Activated naive CD4-positive, alpha-beta T cell treated with anti-CD3 and anti-CD28 coated beads for 36 hours (primary cell): Measurements from ENCODE around the gene NECTIN3. TPM values are rescaled to one million over a fixed set of nuclear protein-coding genes. Genes with fewer than 3 reads are reported as not detected.
A peak's percentile ranks its signal among the peaks of the same experiment; 100 is the strongest.

ENCODE experiments used
- CTCF ChIA-PET: fragments of 350-600 bp; sonication (Branson Sonifier 250); formaldehyde crosslinking; loops from one replicate; lab custom pipeline; 2021; ENCODE audit warnings: antibody characterized with exemption; lab: Charles Lee
- DNase-seq: peaks from one replicate; pipeline ENCODE4 v3.0.0-alpha.2; 2020
- H3K27ac Mint-ChIP-seq: one replicate; pipeline ENCODE4 v1.8.0; 2021; ENCODE audit warnings: mild to moderate bottlenecking, mixed read lengths
- H3K27me3 Mint-ChIP-seq: one replicate; pipeline ENCODE4 v1.8.0; 2021; ENCODE audit warnings: low read depth, mixed read lengths
- H3K36me3 Mint-ChIP-seq: one replicate; pipeline ENCODE4 v1.8.0; 2021; ENCODE audit warnings: low read depth, mixed read lengths
- H3K4me1 Mint-ChIP-seq: one replicate; pipeline ENCODE4 v1.8.0; 2021; ENCODE audit warnings: low read depth, mixed read lengths
- H3K4me3 Mint-ChIP-seq: one replicate; pipeline ENCODE4 v1.8.0; 2021; ENCODE audit warnings: mild to moderate bottlenecking, moderate library complexity, mixed read lengths
- H3K9me3 Mint-ChIP-seq: one replicate; pipeline ENCODE4 v1.8.0; 2021; ENCODE audit warnings: mixed read lengths
- intact Hi-C: fragments of 100-400 bp; cut with micrococcal nuclease; formaldehyde crosslinking; loops from one replicate; pipeline ENCODE4 v1.15.1; 2023
- total RNA-seq, 2 experiments: library from RNA; stranded (reverse); gene quantifications; one replicate each; pipeline ENCODE4 v1.2.3, GENCODE V29; 2021

NECTIN3 gene
- total RNA-seq, 2 experiments from 2014 or later, result 3.0 to 3.5 TPM

DNA sequence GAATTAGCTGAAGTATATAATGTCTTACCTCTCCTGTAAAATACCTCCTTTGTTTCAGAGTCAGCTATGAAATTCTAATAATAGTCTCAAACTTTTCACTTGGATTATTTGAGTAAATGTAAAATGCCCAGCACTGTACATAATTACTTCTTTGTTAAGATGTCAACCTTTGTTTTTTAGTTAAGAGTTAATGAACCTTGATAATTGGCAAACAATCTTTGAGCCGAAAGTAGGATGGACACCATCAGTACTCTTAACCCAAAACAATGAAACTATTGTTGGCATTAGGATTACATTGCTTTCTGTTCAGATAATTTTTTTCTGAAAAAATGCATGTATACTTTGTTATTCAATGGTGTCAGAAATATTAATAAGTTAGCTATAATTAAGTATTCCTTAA is 3.0 kb upstream of the NECTIN3 start:
- intact Hi-C loops, result no loop called here
- Mint-ChIP-seq H3K36me3 (no peaks in the 10 kb centered on the region), H3K27me3 (peaks cover 22% of the 10 kb centered on the region), H3K4me3 (no peak overlapping the region), H3K4me1 (peaks cover 23% of the 10 kb centered on the region), H3K27ac (no peak overlapping the region), H3K9me3 (no peaks in the 10 kb centered on the region)
- CTCF ChIA-PET, result no interaction called here
- no peak for DNase-seq

DNA sequence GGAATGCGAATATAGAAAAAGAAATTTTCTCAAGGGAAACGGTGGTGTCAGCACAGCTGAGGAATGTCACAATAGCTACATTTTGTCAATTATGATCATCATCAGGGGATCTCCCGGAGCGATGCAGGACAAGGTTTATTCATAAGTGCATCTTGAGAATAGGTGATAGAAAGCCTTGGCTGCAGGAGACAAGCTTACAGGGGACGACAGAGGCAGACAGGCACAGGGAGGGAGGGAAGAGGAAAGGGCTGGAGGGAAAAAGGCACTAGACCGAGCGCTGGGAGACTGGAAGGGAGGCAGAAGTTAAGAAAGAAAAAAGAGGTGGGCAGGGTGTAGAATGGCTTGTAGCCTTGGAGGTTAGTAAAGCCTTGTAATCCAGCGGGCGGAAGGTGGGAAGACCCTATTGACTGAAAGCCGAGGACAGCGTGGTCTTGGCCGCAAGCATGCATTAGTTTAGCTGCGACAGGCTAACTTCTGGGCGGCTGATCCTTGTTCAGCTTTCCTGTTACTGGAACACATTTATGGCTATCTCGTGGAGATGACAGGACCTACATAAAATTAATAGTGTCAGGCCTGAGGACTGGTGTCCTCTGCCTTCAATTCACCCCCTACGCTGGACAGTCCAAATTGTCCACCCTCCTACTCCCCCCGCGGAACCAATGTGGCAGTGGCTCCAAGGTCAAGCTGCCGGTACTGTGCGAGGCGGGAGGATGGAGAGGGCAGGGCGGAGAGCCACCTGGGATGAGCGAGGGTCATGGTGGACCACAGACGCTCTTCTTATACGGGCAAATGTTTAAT is 1.4 kb upstream of the NECTIN3 start:
- intact Hi-C loops, result loop anchor here (2.0 to 10.0 kb wide), 9 partner anchors 187 to 1795 kb away; partner anchors contain the start of genes ABHD10 and CD96
- H3K27me3 Mint-ChIP-seq, result peaks cover 37% of the 10 kb centered on the region
- CTCF ChIA-PET, result interaction anchor here (0.7 to 1.4 kb wide), 2 partner anchors 10 to 12 kb away, joined by 3 read pairs; no protein-coding TSS in a partner anchor
- DNase-seq, result peak; percentile 18
- no peak overlapping the region for H3K27ac Mint-ChIP-seq
- no peaks in the 10 kb centered on the region for H3K9me3 Mint-ChIP-seq
- H3K4me3 Mint-ChIP-seq, result peak overlapping the region; percentile 85
- peaks cover 24% of the 10 kb centered on the region for H3K4me1 Mint-ChIP-seq
- H3K36me3 Mint-ChIP-seq, result no peaks in the 10 kb centered on the region

DNA sequence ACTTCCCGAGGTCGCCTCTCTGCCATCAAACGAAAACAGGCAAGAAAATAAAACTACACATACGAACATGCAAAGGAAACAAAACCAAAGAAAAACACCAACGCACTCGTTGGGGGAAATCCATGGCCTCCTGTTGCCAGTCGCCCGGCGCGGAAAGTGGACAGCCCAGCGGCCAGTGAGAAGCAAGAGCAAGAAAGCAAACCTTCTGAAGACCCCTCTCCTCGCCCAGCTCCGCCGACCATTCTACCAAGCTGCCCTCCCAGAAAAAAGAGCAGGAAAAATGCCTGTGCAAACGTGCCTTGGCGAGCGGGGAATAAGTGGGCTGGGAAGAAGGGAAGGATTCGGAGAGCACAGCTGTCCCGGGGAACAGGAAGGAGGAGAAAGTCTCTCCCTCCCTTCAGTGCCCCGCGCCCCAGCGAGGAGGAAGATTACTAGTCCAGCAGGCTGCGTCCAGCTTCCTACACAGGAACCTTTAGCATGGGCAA is 802 bp upstream of the NECTIN3 start:
- Mint-ChIP-seq H3K27ac (peak overlapping the region; percentile 27), H3K27me3 (peaks cover 40% of the 10 kb centered on the region), H3K36me3 (no peaks in the 10 kb centered on the region), H3K4me1 (peaks cover 24% of the 10 kb centered on the region), H3K9me3 (no peaks in the 10 kb centered on the region), H3K4me3 (peak overlapping the region; percentile 85)
- peak; percentile 41 for DNase-seq
- CTCF ChIA-PET, result interaction anchor here (0.7 kb wide), 1 partner anchor 270 kb away, joined by 3 read pairs; no protein-coding TSS in a partner anchor
- intact Hi-C loops, result loop anchor here (2.0 to 10.0 kb wide), 9 partner anchors 186 to 1796 kb away; partner anchors contain the start of genes ABHD10 and CD96

DNA sequence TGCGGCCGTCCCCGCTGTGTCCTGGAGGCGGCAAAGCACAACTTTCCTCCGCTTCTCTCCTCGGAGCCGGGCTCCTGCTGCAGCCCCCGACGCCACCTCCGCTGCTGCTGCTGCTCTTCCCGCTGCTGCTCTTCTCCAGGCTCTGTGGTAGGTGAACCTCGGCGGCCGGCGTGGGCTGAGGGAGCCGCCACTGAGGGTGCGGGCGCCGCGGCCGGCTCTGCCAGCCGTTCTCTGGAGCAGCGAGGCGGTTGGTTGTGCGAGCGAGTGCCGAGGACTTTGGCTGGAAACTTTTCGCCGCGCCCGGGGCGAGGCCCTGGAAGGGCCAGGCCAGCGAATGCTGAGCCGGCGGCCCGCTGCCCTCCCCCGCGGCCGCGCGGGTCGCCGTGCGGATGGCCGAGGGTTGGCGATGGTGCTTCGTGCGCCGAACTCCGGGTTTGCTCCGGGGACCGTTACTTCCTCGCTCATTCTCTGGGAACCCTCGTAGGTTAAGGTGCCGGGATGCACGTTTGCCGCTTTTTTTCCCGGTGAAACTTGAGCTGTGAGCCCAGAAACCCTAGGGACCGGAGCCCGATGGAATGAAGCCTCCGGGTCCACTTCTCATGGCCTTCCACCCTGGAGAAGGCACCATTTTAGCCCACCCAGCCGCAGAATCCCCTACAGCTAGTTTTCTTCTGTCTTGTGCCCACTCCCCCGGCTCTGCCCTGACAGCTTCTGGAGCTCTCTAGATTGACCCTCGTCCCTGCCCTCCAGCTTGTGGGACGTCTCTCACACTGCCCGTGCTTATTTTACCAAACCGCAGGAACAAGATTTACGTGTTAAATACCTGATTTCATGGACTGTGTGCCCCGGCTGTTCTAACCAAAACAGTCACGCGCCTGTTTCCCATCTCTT is 660 bp downstream of the NECTIN3 start:
- Mint-ChIP-seq H3K9me3 (no peaks in the 10 kb centered on the region), H3K36me3 (no peaks in the 10 kb centered on the region), H3K27me3 (peaks cover 40% of the 10 kb centered on the region), H3K27ac (no peak overlapping the region), H3K4me1 (peaks cover 24% of the 10 kb centered on the region), H3K4me3 (peak overlapping the region; percentile 85)
- DNase-seq, result peak; percentile 20
- CTCF ChIA-PET, result no interaction called here
- intact Hi-C loops, result loop anchor here (5.0 to 10.0 kb wide), 6 partner anchors 185 to 1797 kb away; partner anchors contain the start of gene ABHD10

DNA sequence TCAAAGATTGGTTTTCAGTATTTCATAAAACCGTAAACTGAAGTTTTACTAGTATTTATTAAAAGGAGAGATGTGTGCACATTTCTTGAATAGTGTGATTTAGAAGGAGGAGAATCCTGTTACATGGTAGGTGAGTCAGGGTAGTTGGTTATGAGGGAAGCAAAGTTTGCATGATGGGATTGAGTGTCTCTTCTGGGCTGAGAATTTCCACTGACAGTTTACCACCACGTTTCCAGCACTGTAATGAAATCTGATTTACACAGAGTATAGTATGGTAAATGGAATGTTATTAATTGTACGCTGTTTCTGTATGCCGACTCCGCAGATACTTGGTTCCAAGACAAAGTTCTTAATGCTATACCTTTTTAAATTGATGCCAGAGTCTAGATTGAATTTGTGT is 1.6 kb downstream of the NECTIN3 start:
- H3K9me3 Mint-ChIP-seq, result no peaks in the 10 kb centered on the region
- CTCF ChIA-PET, result interaction anchor here (1.2 kb wide), 1 partner anchor 10 kb away, joined by 3 read pairs; no protein-coding TSS in a partner anchor
- intact Hi-C loops, result loop anchor here (5.0 to 10.0 kb wide), 6 partner anchors 184 to 1798 kb away; partner anchors contain the start of gene ABHD10
- no peaks in the 10 kb centered on the region for H3K36me3 Mint-ChIP-seq
- H3K27ac Mint-ChIP-seq, result no peak overlapping the region
- H3K4me1 Mint-ChIP-seq, result peaks cover 24% of the 10 kb centered on the region
- H3K4me3 Mint-ChIP-seq, result peak overlapping the region; percentile 85
- peaks cover 41% of the 10 kb centered on the region for H3K27me3 Mint-ChIP-seq
- DNase-seq, result no peak

DNA sequence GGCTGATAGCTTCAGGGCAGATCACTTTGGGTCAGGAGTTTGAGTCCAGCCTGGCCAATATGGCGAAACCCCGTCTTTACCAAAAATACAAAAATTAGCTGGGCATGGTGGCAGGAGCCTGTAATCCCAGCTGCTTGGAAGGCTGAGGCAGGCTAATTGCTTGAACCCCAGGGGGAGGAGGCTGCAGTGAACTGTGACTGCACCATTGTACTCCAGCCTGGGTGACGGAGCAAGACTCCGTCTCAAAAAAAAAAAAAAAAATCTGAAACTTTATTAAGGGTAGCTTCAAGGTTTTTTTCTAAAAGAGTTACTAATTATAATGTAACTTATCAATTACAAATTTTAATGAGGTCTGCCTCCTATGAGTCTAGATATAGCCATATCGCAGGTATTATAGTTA is 5.1 kb downstream of the NECTIN3 start:
- Mint-ChIP-seq H3K9me3 (no peaks in the 10 kb centered on the region), H3K36me3 (no peaks in the 10 kb centered on the region), H3K27me3 (peaks cover 27% of the 10 kb centered on the region), H3K4me3 (no peak overlapping the region), H3K4me1 (peaks cover 14% of the 10 kb centered on the region), H3K27ac (no peak overlapping the region)
- no peak for DNase-seq
- intact Hi-C loops, result loop anchor here (5.0 to 10.0 kb wide), 2 partner anchors 764 to 1802 kb away; no protein-coding TSS in a partner anchor
- CTCF ChIA-PET, result interaction anchor here (0.6 kb wide), 1 partner anchor 115 kb away, joined by 3 read pairs; no protein-coding TSS in a partner anchor

DNA sequence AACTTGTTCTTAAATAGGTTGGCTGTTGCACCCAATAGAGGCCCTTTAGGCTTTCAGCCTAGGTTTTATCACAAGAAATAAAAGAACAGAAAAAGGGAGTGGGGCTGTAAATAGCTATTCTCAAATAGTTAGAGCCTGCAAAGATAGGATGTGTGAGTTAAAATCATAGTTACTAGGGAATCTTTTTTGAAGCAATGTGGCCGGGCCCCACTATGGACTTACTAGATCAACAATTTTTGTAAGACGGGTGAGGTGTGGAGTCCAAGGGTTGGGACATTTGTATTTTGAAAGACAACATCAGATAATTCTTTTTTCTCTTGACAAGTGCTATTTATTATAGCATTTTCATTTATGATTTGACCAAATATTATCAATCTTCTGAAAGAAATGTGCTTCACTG is 5.8 kb downstream of the NECTIN3 start:
- Mint-ChIP-seq H3K4me1 (peaks cover 14% of the 10 kb centered on the region), H3K9me3 (no peaks in the 10 kb centered on the region), H3K36me3 (no peaks in the 10 kb centered on the region), H3K27me3 (peaks cover 27% of the 10 kb centered on the region), H3K27ac (no peak overlapping the region), H3K4me3 (no peak overlapping the region)
- DNase-seq, result no peak
- intact Hi-C loops, result loop anchor here (5.0 to 10.0 kb wide), 2 partner anchors 765 to 1803 kb away; no protein-coding TSS in a partner anchor
- CTCF ChIA-PET, result interaction anchor here (0.6 kb wide), 1 partner anchor 114 kb away, joined by 3 read pairs; no protein-coding TSS in a partner anchor

DNA sequence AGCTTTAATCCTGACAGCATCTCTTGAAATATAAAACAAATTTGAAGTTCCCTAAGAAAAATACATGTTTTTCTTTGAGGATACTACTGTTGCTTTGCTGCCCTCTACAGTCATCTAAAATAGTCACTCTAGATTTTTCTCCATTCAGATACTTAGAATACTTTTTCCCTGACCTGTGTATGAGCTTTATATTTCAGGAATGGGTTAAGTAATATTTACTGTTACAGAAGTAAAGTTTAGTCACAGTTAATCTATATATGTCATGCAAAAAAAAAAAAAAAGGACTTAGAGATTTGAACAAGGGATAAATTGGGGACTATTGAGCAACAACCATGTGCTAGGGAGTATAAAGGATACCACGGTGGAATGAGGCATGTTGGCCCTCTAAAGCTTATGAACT is 8.8 kb downstream of the NECTIN3 start:
- no peak overlapping the region for H3K27ac Mint-ChIP-seq
- no peaks in the 10 kb centered on the region for H3K4me1 Mint-ChIP-seq
- CTCF ChIA-PET, result interaction anchor here (0.6 to 1.1 kb wide), 6 partner anchors 11 to 1252 kb away, joined by 3 to 4 read pairs (median 4); no protein-coding TSS in a partner anchor
- no peak for DNase-seq
- peaks cover 2% of the 10 kb centered on the region for H3K27me3 Mint-ChIP-seq
- no peaks in the 10 kb centered on the region for H3K9me3 Mint-ChIP-seq
- intact Hi-C loops, result loop anchor here (1.0 to 2.0 kb wide), 2 partner anchors 1348 to 1548 kb away; no protein-coding TSS in a partner anchor
- H3K4me3 Mint-ChIP-seq, result no peak overlapping the region
- no peaks in the 10 kb centered on the region for H3K36me3 Mint-ChIP-seq

DNA sequence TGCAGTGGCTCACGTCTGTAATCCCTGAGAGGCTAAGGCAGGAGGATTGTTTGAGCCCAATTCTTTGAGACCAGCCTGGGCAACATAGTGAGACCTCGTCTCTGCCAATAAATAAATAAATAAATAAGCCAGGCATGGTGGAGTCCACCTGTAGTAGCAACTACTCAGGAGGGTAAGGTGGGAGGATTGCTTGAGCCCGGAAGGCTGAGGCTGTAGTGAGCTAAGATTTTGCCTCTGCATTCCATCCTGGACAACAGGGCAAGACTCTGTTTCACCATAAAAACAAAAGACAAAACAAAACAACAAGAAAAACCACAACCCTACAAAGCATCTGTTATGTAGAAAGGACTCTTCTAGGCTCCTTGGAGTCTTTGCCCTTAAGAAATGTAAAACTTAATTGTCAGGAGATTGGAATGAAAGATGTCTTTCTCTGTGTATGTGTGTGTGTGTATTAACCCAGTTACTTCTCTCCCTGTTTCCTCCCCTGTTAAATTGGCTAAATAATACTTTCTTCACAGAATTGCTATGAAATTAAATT is 9.5 kb downstream of the NECTIN3 start:
- Mint-ChIP-seq H3K27me3 (peaks cover 2% of the 10 kb centered on the region), H3K4me3 (no peak overlapping the region), H3K4me1 (no peaks in the 10 kb centered on the region), H3K9me3 (no peaks in the 10 kb centered on the region), H3K27ac (no peak overlapping the region), H3K36me3 (no peaks in the 10 kb centered on the region)
- CTCF ChIA-PET, result interaction anchor here (0.6 to 1.5 kb wide), 4 partner anchors 29 to 1252 kb away, joined by 3 to 4 read pairs (median 4); no protein-coding TSS in a partner anchor
- intact Hi-C loops, result loop anchor here (2.0 kb wide), 1 partner anchor 1548 kb away; no protein-coding TSS in a partner anchor
- no peak for DNase-seq

DNA sequence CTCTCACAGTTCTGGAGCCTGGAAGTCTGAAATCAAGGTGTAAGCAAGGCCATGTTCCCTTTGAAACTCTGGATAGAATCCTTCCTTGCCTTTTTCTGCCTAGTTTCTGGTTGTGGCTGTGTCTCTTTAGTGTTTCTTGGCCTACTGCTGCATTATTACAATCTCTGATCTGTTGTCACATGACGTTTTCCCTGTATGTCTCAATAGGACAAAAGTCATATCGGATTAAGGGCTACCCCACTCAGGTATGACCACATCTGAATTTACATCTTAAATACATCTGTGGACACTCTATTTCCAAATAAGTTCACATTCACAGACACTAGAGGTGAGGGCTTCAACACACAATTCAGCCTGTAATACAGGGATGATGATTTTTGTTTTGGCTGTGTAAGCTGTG is 13.3 kb downstream of the NECTIN3 start:
- H3K4me3 Mint-ChIP-seq, result no peak overlapping the region
- CTCF ChIA-PET, result no interaction called here
- no peaks in the 10 kb centered on the region for H3K36me3 Mint-ChIP-seq
- no peaks in the 10 kb centered on the region for H3K9me3 Mint-ChIP-seq
- intact Hi-C loops, result no loop called here
- DNase-seq, result no peak
- no peaks in the 10 kb centered on the region for H3K4me1 Mint-ChIP-seq
- no peak overlapping the region for H3K27ac Mint-ChIP-seq
- no peaks in the 10 kb centered on the region for H3K27me3 Mint-ChIP-seq

DNA sequence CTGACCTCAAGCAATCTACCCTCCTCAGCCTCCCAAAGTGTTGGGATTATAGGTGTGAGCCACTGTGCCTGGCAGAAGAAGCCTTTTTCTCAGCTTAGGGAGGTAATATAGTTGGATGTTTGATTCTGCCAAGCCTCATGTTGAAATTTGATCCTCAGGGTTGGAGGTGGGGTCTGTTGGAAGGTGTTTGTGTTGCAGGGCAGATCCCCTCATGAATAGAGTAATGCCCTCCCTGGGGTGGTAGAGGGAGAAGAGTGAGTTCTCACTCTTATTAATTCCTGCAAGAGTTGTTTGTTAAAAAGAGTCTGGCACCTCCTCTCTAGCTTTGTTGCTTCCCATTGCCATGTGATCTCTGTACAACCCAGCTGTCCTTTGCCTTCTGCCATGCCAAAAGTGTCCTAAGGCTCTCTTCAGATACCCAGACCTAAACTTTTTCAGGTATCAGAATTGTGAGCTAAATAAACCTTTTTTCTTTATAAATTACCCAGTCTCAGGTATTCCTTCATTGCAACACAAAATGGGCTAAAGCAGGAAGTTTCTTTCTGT is 16.4 kb downstream of the NECTIN3 start:
- CTCF ChIA-PET, result no interaction called here
- Mint-ChIP-seq H3K4me3 (no peak overlapping the region), H3K4me1 (no peaks in the 10 kb centered on the region), H3K36me3 (no peaks in the 10 kb centered on the region), H3K9me3 (no peaks in the 10 kb centered on the region), H3K27me3 (no peaks in the 10 kb centered on the region), H3K27ac (no peak overlapping the region)
- intact Hi-C loops, result no loop called here
- no peak for DNase-seq
